Ascending aorta (tissue), 2 donors: ENCODE data around the gene PFKFB3. TPM values are rescaled to one million over a fixed set of nuclear protein-coding genes. Genes with fewer than 3 reads are reported as not detected.

Experiments
- DNase-seq, 2 donors: peaks; one replicate each; pipeline ENCODE4 v3.0.0-alpha.2; 2019; ENCODE audit warnings: low spot score in 2 of 2
- H3K27ac ChIP-seq, 2 donors: fragments of 200-600 bp; sonication (generic); one replicate each; pipeline ENCODE4 v1.5.1; 2016 to 2017; ENCODE audit warnings: mild to moderate bottlenecking in 1 of 2
- H3K27me3 ChIP-seq: fragments of 200-600 bp; sonication (generic); one replicate; pipeline ENCODE4 v1.5.1; 2017
- H3K36me3 ChIP-seq, 2 donors: fragments of 200-600 bp; sonication (generic); one replicate each; pipeline ENCODE4 v1.5.1; 2016
- H3K4me1 ChIP-seq, 2 donors: fragments of 200-600 bp; sonication (generic); one replicate each; pipeline ENCODE4 v1.5.1; 2016 to 2017; ENCODE audit warnings: mild to moderate bottlenecking in 1 of 2
- H3K4me3 ChIP-seq, 2 donors: fragments of 200-600 bp; sonication (generic); one replicate each; pipeline ENCODE4 v1.5.1; 2016 to 2017; ENCODE audit warnings: mild to moderate bottlenecking in 1 of 2
- H3K9me3 ChIP-seq, 2 donors: fragments of 200-600 bp; sonication (generic); one replicate each; pipeline ENCODE4 v1.5.1; 2016
- intact Hi-C: fragments of 100-400 bp; cut with DNase I; formaldehyde crosslinking; loops from one replicate; pipeline ENCODE4 v1.15.1; 2023
- total RNA-seq: library from RNA; depleted of rRNA; stranded (reverse); fragments of >200 nt; gene quantifications from one replicate; pipeline ENCODE4 v1.1.0, GENCODE V29; 2016
- TF ChIP-seq, protein P1 (sequence below), 3 experiments: fragments of 200-600 bp in 2 of 3; fragments of 450-650 bp in 1 of 3; sonication (generic) in 2 of 3; IDR thresholded peaks; one replicate each; pipeline ENCODE4 v1.5.1; 2016 to 2019; ENCODE audit warnings: antibody characterized with exemption in 3 of 3, mild to moderate bottlenecking in 1 of 3, moderate library complexity in 1 of 3

Gene PFKFB3
- total RNA-seq, 1 donor from 2014 or later: 68.0 TPM

DNA sequence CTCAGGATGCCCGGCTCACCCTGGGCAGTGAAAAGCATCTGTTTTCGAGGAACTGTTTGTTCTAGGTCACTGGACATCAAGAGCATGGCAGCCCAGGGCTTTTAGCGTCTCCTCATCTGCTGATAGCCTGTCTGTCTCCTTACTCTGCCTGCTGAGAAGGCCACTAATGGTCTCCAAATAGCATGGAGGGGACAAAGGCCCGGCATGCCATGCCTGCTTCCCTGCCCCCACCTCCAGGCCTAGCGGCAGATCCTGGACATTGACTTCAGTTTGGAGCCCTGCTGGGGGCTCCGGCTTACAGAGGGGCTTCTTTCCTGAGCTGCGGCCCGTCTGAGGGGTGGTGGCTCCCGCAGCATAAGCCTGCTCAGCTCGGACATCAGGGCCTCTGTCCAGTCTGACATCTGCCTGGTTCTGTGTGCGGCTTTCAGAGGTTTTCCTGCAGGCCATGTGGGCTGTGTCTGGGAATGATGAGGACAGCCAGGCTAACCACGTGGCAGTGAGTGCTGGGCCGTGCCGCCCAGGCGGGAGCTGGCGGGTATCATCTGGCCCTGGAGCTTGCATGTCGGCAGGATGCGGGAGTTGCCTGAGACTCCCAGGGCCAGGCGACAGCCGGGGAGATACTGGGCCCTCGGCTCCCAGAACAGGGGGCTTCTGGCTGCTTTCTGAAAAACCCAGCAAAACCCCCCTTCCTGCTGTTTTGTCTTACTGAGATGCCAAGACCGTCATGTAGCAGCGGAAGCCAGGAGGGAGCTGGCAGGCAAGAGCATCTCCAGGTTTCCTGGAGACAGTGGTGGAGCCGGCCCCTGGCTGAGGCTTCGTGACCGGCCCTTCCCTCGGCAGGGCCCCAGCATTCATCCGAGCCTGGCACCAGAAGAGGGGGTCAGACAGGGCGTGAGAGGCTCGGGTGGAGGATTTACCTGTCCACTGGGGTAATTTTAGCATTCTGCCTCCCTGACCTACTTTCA lies 9.2 kb downstream of the PFKFB3 start:
- TF ChIP-seq, protein P1, sequence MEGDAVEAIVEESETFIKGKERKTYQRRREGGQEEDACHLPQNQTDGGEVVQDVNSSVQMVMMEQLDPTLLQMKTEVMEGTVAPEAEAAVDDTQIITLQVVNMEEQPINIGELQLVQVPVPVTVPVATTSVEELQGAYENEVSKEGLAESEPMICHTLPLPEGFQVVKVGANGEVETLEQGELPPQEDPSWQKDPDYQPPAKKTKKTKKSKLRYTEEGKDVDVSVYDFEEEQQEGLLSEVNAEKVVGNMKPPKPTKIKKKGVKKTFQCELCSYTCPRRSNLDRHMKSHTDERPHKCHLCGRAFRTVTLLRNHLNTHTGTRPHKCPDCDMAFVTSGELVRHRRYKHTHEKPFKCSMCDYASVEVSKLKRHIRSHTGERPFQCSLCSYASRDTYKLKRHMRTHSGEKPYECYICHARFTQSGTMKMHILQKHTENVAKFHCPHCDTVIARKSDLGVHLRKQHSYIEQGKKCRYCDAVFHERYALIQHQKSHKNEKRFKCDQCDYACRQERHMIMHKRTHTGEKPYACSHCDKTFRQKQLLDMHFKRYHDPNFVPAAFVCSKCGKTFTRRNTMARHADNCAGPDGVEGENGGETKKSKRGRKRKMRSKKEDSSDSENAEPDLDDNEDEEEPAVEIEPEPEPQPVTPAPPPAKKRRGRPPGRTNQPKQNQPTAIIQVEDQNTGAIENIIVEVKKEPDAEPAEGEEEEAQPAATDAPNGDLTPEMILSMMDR (IDR thresholded peaks at IDR 0.05): no peak
- peaks cover 36 to 37% of the 10 kb centered on the region in 2 donors for H3K36me3 ChIP-seq
- H3K4me3 ChIP-seq: peak overlapping the region; percentile 22 to 40
- peak in 1 of 2 donors; percentile 78 for DNase-seq
- intact Hi-C loops: no loop called here
- no peaks in the 10 kb centered on the region for H3K9me3 ChIP-seq
- no peaks in the 10 kb centered on the region for H3K27me3 ChIP-seq
- peak overlapping the region; percentile 81 to 87 for H3K27ac ChIP-seq
- peaks cover 7 to 49% of the 10 kb centered on the region in 2 donors for H3K4me1 ChIP-seq

GRCh38 chr10:6212806-6213205 lies 10.1 kb downstream of the PFKFB3 start:
- H3K27me3 ChIP-seq: no peaks in the 10 kb centered on the region
- H3K27ac ChIP-seq: peak overlapping the region; percentile 81 to 87
- H3K36me3 ChIP-seq: peaks cover 45 to 46% of the 10 kb centered on the region in 2 donors
- no peaks in the 10 kb centered on the region for H3K9me3 ChIP-seq
- intact Hi-C loops: no loop called here
- no peak overlapping the region for H3K4me3 ChIP-seq
- TF ChIP-seq, protein P1 (IDR thresholded peaks at IDR 0.05): no peak
- peaks cover 7 to 43% of the 10 kb centered on the region in 2 donors for H3K4me1 ChIP-seq
- no peak for DNase-seq

DNA sequence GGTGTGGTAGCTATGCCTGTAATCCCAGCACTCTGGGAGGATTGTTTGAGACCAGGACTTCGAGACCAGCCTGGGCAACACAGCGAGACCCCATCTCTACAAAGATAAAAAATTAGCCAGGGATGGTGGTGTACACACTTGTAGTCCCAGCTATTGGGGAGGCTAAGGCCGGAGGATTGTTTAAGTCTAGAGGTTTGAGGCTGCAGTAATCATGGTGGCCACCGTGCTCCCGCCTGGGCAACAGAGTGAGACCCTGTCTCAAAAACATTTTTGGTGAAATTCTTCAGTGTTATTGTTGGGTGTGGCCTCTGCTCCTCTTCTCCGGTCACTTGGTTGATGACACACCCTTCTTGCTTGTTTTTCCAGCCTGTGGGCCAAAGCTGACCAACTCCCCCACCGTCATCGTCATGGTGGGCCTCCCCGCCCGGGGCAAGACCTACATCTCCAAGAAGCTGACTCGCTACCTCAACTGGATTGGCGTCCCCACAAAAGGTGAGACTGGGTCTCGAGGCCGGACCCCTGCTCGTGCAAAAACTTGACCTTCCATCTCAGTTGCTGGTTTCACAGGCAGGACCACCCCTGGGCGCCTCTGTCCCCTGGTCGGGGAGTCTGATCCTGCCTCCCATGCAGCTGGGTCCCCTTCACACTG lies 10.6 kb downstream of the PFKFB3 start:
- TF ChIP-seq, protein P1 (IDR thresholded peaks at IDR 0.05): no peak
- Histone ChIP-seq H3K27me3 (no peaks in the 10 kb centered on the region), H3K4me1 (peaks cover 7 to 38% of the 10 kb centered on the region in 2 donors), H3K4me3 (no peak overlapping the region), H3K9me3 (no peaks in the 10 kb centered on the region), H3K27ac (peak overlapping the region; percentile 81 to 87), H3K36me3 (peaks cover 50% of the 10 kb centered on the region in 2 donors)
- intact Hi-C loops: no loop called here
- DNase-seq: no peak

DNA sequence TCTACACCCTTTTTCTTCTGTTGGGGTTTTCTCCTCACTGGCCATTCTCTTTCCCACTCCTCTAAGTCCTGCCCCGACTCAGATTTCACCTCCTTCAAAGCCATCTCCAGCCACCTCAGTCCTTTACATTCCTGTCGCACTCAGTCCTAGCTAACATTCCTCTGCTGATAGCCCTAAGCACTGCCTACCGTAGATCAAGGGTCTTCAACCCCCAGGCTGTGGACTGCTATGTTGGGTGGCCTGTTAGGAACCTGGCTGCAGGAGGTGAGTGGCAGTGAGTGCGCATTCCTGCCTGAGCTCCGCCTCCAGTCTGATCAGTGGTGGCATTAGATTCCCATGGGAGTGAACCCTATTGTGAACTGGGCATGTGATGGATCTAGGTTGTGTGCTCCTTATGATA lies 11.2 kb downstream of the PFKFB3 start:
- no peak for DNase-seq
- intact Hi-C loops: no loop called here
- peak overlapping the region; percentile 81 to 87 for H3K27ac ChIP-seq
- TF ChIP-seq, protein P1 (IDR thresholded peaks at IDR 0.05): no peak
- peaks cover 7 to 32% of the 10 kb centered on the region in 2 donors for H3K4me1 ChIP-seq
- H3K36me3 ChIP-seq: peaks cover 55% of the 10 kb centered on the region in 2 donors
- no peaks in the 10 kb centered on the region for H3K27me3 ChIP-seq
- no peak overlapping the region for H3K4me3 ChIP-seq
- H3K9me3 ChIP-seq: no peaks in the 10 kb centered on the region

- intact Hi-C loops: no loop called here
- no peaks in the 10 kb centered on the region for H3K9me3 ChIP-seq
- TF ChIP-seq, protein P1 (IDR thresholded peaks at IDR 0.05): no peak
- H3K4me3 ChIP-seq: no peak overlapping the region
- no peak for DNase-seq
- peak overlapping the region; percentile 81 to 87 for H3K27ac ChIP-seq
- peaks cover 7 to 30% of the 10 kb centered on the region in 2 donors for H3K4me1 ChIP-seq
- peaks cover 62% of the 10 kb centered on the region in 2 donors for H3K36me3 ChIP-seq
- H3K27me3 ChIP-seq: no peaks in the 10 kb centered on the region
Measured at GRCh38 chr10:6214612-6215011, 11.9 kb downstream of the PFKFB3 start.
